Spleen (tissue), 7 donors: ENCODE results near the gene PTPN3.

ENCODE experiments used
- POLR2A ChIP-seq, 3 donors: fragments of 450-650 bp; IDR thresholded peaks; one replicate each; pipeline ENCODE4 v1.5.1; 2017; ENCODE audit warnings: antibody characterized with exemption in 3 of 3, mild to moderate bottlenecking in 1 of 3
- POLR2AphosphoS5 ChIP-seq, 3 donors: sonication (generic); formaldehyde crosslinking; IDR thresholded peaks; one replicate each; pipeline ENCODE4 v1.5.1; 2017; ENCODE audit warnings: antibody characterized with exemption in 3 of 3
- TF ChIP-seq, protein P1 (sequence below), 11 experiments: fragments of 200-600 bp in 7 of 11; fragments of 450-650 bp in 4 of 11; sonication (generic) in 4 of 11; IDR thresholded peaks in 8 of 11; conservative IDR thresholded peaks in 3 of 11; 1 replicate in 7 of 11; 2 replicates in 4 of 11; pipeline versions ENCODE4 v1.4.0 to v1.8.0; 2016 to 2021; ENCODE audit warnings: antibody characterized with exemption in 11 of 11, inconsistent platforms in 4 of 11, mild to moderate bottlenecking in 1 of 11
- donor health status: DM: no; HTN: no; CAD: no; lungs with moderate emphysema.
- donor health status: DM: no; HTN: no; CAD: no.
- donor health status: DM: no; HTN: no; CAD: no.

GRCh38 chr9:109433476-109433875 is 64.6 kb downstream of the PTPN3 start:
- TF ChIP-seq POLR2A (IDR thresholded peaks at IDR 0.05), result no peak
- TF ChIP-seq, protein P1, sequence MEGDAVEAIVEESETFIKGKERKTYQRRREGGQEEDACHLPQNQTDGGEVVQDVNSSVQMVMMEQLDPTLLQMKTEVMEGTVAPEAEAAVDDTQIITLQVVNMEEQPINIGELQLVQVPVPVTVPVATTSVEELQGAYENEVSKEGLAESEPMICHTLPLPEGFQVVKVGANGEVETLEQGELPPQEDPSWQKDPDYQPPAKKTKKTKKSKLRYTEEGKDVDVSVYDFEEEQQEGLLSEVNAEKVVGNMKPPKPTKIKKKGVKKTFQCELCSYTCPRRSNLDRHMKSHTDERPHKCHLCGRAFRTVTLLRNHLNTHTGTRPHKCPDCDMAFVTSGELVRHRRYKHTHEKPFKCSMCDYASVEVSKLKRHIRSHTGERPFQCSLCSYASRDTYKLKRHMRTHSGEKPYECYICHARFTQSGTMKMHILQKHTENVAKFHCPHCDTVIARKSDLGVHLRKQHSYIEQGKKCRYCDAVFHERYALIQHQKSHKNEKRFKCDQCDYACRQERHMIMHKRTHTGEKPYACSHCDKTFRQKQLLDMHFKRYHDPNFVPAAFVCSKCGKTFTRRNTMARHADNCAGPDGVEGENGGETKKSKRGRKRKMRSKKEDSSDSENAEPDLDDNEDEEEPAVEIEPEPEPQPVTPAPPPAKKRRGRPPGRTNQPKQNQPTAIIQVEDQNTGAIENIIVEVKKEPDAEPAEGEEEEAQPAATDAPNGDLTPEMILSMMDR (IDR thresholded peaks at IDR 0.05 in 8 of 11, conservative IDR thresholded peaks at IDR 0.05 in 3 of 11), result no peak
- no peak for TF ChIP-seq POLR2AphosphoS5 (IDR thresholded peaks at IDR 0.05)
